Testis (tissue), 3 donors: ENCODE data around the gene GALNT14. TPM values are rescaled to one million over a fixed set of nuclear protein-coding genes. Genes with fewer than 3 reads are reported as not detected.

Experiments
- DNase-seq: peaks from one replicate; pipeline ENCODE4 v3.0.0-alpha.2; 2019
- H3K27ac ChIP-seq, 2 donors: fragments of 200-600 bp; sonication (generic); one replicate each; pipeline ENCODE4 v1.5.1; 2019
- H3K27me3 ChIP-seq: fragments of 200-600 bp; sonication (generic); one replicate; pipeline ENCODE4 v1.5.1; 2019
- H3K36me3 ChIP-seq: fragments of 200-600 bp; sonication (generic); one replicate; pipeline ENCODE4 v1.5.1; 2017; ENCODE audit warnings: low read depth; ENCODE audit errors: missing control alignments
- H3K4me1 ChIP-seq: fragments of 200-600 bp; sonication (generic); one replicate; pipeline ENCODE4 v1.5.1; 2019
- H3K4me3 ChIP-seq, 2 donors: fragments of 200-600 bp; sonication (generic); one replicate each; pipeline ENCODE4 v1.5.1; 2017 to 2019
- H3K9me3 ChIP-seq: fragments of 200-600 bp; sonication (generic); one replicate; pipeline ENCODE4 v1.5.1; 2017
- CTCF ChIP-seq, 3 experiments: fragments of 450-650 bp in 2 of 3; fragments of 200-600 bp in 1 of 3; sonication (generic) in 1 of 3; IDR thresholded peaks; one replicate each; pipeline ENCODE4 v1.5.1; 2016 to 2019; ENCODE audit warnings: antibody characterized with exemption in 3 of 3, mild to moderate bottlenecking in 2 of 3, moderate library complexity in 1 of 3
- POLR2A ChIP-seq: fragments of 450-650 bp; IDR thresholded peaks from one replicate; pipeline ENCODE4 v1.6.1; 2017; ENCODE audit warnings: antibody characterized with exemption, mild to moderate bottlenecking, moderate library complexity
- WGBS, 2 donors: methylation state at CpG; one replicate each; pipeline ENCODE4 v1.1.5; 2018; 5-methylcytosine and 5-hydroxymethylcytosine counted together
- intact Hi-C: fragments of 100-400 bp; cut with DNase I; formaldehyde crosslinking; loops from one replicate; pipeline ENCODE4 v1.15.1; 2023; ENCODE audit warnings: low total_unique reads
- polyA plus RNA-seq: library from polyadenylated mRNA; stranded (reverse); fragments of 350-450 nt; fragmentation: Illumina TruSeq; extraction: RNeasy Lipid Tissue Mini Kit (QIAGEN cat#74804); gene quantifications from one replicate; pipeline ENCODE4 v1.2.3, GENCODE V29; 2014; ENCODE audit warnings: low read depth, low replicate concordance; ENCODE audit not compliant: insufficient read depth
- total RNA-seq, 2 donors: library from RNA; depleted of rRNA; stranded (reverse); fragments of >200 nt; gene quantifications; one replicate each; pipeline ENCODE4 v1.2.3, GENCODE V29; 2016

Gene GALNT14
- total and polyA plus RNA-seq, 3 donors from 2014 or later: 6.9 to 31.5 (median 11.6) TPM

GRCh38 chr2:30939364-30939763, 198.9 kb downstream of the GALNT14 start:
- TF ChIP-seq CTCF (IDR thresholded peaks at IDR 0.05) (no peak), POLR2A (no peak)
- Histone ChIP-seq H3K4me1 (no peaks in the 10 kb centered on the region), H3K36me3 (no peaks in the 10 kb centered on the region), H3K27me3 (no peaks in the 10 kb centered on the region), H3K4me3 (no peak overlapping the region), H3K9me3 (no peaks in the 10 kb centered on the region), H3K27ac (no peak overlapping the region)
- DNase-seq: no peak
- intact Hi-C loops: no loop called here
- WGBS, 2 donors: 78 to 85% methylated on average over 4 of the region's 4 CpGs

DNA sequence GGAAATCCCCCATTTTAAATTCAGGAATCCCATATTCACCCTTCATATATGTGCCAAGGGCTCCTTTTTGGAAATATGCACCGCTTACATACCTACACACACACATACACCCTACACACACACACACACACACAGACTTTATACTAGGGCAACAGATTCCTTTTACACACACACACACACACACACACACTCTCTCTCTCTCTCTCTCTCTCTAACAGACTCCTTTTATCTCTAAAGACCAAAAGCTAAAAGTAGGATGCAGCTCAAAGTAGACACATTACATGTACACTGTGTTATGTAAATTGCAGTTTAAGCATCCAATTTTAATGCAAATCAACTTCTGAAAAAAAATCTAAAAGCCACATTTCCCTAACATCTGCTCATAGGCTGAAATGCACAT, 200.0 kb downstream of the GALNT14 start:
- no peaks in the 10 kb centered on the region for H3K27me3 ChIP-seq
- H3K36me3 ChIP-seq: no peaks in the 10 kb centered on the region
- WGBS, 2 donors: 94 to 100% methylated on average over 1 of the region's 1 CpG
- H3K27ac ChIP-seq: no peak overlapping the region
- H3K9me3 ChIP-seq: no peaks in the 10 kb centered on the region
- intact Hi-C loops: no loop called here
- no peak overlapping the region for H3K4me3 ChIP-seq
- no peak for DNase-seq
- no peaks in the 10 kb centered on the region for H3K4me1 ChIP-seq
- TF ChIP-seq CTCF (IDR thresholded peaks at IDR 0.05): no peak
- no peak for TF ChIP-seq POLR2A

DNA sequence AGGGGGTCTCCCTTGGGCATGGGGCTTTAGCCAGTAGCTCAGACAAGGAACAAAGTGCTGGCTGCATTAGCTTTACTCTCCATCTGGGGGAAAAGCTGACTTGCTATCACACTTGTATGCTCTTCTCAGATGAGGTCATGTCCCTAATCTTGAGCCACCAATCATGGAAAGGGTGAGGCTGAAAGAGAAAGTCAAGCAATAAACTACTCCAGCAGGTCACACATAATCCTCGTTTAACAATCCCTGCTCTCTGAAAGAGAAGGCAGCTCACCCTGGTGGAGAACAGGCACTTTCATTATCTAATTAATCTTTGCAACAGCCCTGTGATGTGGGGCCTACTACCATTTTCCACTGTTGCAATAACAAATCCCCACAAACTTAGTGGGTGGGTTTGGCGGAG, 201.3 kb downstream of the GALNT14 start:
- Histone ChIP-seq H3K27ac (no peak overlapping the region), H3K4me3 (no peak overlapping the region), H3K9me3 (no peaks in the 10 kb centered on the region), H3K4me1 (no peaks in the 10 kb centered on the region), H3K36me3 (no peaks in the 10 kb centered on the region), H3K27me3 (no peaks in the 10 kb centered on the region)
- intact Hi-C loops: no loop called here
- no peak for DNase-seq
- WGBS, 2 donors: 79 to 87% methylated on average over 2 of the region's 2 CpGs
- TF ChIP-seq CTCF (IDR thresholded peaks at IDR 0.05) (no peak), POLR2A (no peak)

GRCh38 chr2:30935795-30936194, 202.4 kb downstream of the GALNT14 start:
- Histone ChIP-seq H3K4me1 (no peaks in the 10 kb centered on the region), H3K4me3 (no peak overlapping the region), H3K27me3 (no peaks in the 10 kb centered on the region), H3K9me3 (no peaks in the 10 kb centered on the region), H3K36me3 (no peaks in the 10 kb centered on the region), H3K27ac (no peak overlapping the region)
- intact Hi-C loops: no loop called here
- TF ChIP-seq CTCF (IDR thresholded peaks at IDR 0.05) (no peak), POLR2A (no peak)
- no peak for DNase-seq
- 84% methylated on average over 8 of the region's 8 CpGs for WGBS, 2 donors

DNA sequence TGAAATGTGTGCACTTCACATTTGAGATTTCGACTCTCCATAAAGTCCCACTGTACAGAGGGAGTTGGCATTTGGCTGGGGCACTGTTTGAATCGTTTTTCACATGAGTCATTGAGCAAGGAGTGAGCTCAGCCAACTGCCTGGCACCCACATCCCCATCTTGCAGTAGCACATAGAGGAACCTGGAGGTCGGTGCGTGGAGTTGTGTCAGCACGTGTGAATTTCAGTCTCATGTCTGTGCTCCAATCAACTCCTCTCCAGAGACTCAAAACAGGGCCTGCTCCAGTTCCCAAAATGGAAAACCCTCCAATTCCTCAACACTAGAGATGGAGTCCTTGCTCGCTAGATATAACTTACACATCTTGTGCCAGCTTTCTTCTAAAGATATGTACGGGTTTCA, 204.2 kb downstream of the GALNT14 start:
- 84 to 89% methylated on average over 5 to 7 of the region's 7 CpGs for WGBS, 2 donors

More for the DNA sequence above, 204.2 kb downstream of the GALNT14 start:
- no peaks in the 10 kb centered on the region for H3K27me3 ChIP-seq
- no peaks in the 10 kb centered on the region for H3K36me3 ChIP-seq
- intact Hi-C loops: no loop called here
- DNase-seq: no peak
- TF ChIP-seq CTCF (IDR thresholded peaks at IDR 0.05) (no peak), POLR2A (no peak)
- no peaks in the 10 kb centered on the region for H3K4me1 ChIP-seq
- H3K27ac ChIP-seq: no peak overlapping the region
- H3K9me3 ChIP-seq: no peaks in the 10 kb centered on the region
- no peak overlapping the region for H3K4me3 ChIP-seq
